Measurements from ENCODE around the gene TAS2R20.

- TF ChIP-seq NR3C1 (CRISPR knock-in tag; conservative IDR thresholded peaks at IDR 0.05; ENCODE audit: low read depth), result no peak
- TF ChIP-seq HMGXB4 (CRISPR knock-in tag; IDR thresholded peaks at IDR 0.05), result no peak
- no peak for TF ChIP-seq CTCF (IDR thresholded peaks at IDR 0.05)
- TF ChIP-seq OVOL2 (CRISPR knock-in tag; IDR thresholded peaks at IDR 0.05; ENCODE audit: borderline replicate concordance), result no peak
- no peak for TF ChIP-seq TCF7 (CRISPR knock-in tag; IDR thresholded peaks at IDR 0.05; ENCODE audit: low read depth)
- TF ChIP-seq ZNF425 (CRISPR knock-in tag; conservative IDR thresholded peaks at IDR 0.05), result no peak
- TF ChIP-seq PRDM15 (CRISPR knock-in tag; IDR thresholded peaks at IDR 0.05), result no peak
- TF ChIP-seq CBFB (CRISPR knock-in tag; IDR thresholded peaks at IDR 0.05; ENCODE audit: low read depth), result no peak
- no peak for TF ChIP-seq NFYB (CRISPR knock-in tag; conservative IDR thresholded peaks at IDR 0.05; ENCODE audit: low read depth)
- no peak for TF ChIP-seq MXD4 (CRISPR knock-in tag; IDR thresholded peaks at IDR 0.05; ENCODE audit: borderline replicate concordance)
- TF ChIP-seq ATF1 (CRISPR knock-in tag; IDR thresholded peaks at IDR 0.05), result no peak
Observed at GRCh38 chr12:10986812-10987211, 11.3 kb downstream of the TAS2R20 start, which contains the start of gene TAS2R50.
